Hematopoietic multipotent progenitor cell treated with erythropoietin and hydrocortisone succinate and interleukin-3 and kit ligand, for 4 days (in vitro differentiated cells): ENCODE measurements around the gene RANBP3L.
A peak's percentile ranks its signal among the peaks of the same experiment; 100 is the strongest.
"Not testable (repeated sequence)": the region's sequence is repeated elsewhere in the genome, so short reads cannot be mapped to it uniquely, and the experiment has no call there.

Experiments used
- DNase-seq: peaks from one replicate; pipeline ENCODE4 v3.0.0-alpha.2; 2015

Gene RANBP3L

DNA sequence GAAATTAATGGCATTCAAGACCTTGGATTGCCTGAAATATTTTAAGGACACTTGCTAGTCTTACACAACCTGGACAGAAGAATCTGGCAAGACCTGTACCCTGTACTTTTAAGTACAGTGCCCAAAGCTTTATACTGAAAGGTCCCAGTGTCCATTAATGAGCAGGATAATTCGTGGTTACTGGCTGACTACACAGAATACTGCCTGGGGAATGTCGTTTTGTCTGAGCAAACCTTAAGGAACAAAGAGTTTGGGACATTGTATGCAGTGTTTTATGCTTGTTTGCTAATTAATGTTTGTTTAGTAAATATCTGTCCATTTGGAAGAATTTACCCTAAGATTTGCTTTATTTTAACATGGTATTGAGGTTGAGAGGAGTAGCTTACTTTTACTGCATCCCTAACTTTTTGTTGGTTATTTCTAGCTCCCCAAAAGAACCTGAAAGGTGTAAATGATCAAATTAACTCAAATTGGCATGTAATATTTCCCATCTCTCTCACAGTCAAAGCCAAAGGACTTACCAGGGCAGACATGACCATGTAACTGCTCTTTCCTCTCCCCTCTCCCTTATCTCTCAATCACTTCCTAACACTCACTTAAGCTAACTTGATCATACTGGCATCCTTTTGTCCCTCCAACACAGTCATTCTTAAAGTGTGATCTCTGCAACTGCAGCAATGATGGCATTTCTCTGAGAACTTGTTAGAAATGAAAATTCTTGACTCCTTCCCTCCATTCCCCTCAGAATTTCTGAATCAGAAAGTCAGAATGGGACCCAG is 15.7 kb downstream of the RANBP3L start:
- no peak for DNase-seq

- DNase-seq, result not testable (repeated sequence)
These were observed 17.9 kb downstream of the RANBP3L start for GRCh38 chr5:36283775-36284174.

DNA sequence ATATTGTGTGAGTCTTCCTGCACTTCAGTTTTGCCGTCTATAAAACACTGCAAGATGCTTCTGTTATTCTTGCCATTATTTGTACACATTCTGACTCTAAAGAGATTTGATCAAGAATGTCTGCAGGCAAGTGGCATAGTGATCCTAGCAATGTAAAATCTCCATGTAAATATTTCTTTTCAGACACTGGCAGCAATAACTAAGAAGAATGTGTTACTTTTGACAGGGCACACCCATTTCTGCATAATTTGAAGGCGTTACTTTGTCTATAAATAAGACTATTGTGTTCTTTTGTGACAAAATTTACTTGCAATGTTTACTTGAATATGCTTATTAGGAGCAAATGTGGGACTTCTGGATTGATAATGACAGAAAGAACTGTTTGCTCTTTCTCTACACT is 20.1 kb downstream of the RANBP3L start:
- no peak for DNase-seq

- no peak for DNase-seq
These were observed 22.5 kb downstream of the RANBP3L start for GRCh38 chr5:36279054-36279698.

DNA sequence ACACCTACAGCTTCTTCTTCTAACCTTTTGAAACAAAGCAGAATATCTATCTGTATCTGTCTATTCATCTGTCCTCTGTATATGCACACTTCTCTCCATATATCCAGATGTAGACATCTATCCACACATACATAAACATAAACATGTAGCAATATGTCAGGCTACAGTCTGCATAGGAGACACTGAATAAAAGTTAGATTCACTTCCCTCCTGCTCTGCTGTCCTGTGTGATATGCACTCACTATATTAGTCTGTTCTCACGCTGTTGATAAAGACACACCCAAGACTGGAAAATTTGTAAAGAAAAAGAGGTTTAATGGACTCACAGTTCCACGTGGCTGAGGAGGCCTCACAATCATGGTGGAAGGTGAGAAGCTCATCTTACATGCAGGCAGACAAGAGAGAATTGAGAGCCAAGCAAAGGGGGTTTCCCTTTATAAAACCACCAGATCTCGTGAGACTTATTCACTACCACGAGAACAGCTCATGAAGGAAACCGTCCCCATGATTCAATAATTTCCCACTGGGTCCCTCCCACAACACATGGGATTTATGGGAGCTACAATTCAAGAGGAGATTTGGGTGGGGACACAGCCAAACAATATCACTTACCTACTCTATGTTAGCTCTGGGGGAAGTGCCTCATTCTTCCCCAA is 24.1 kb downstream of the RANBP3L start:
- DNase-seq, result no peak

- DNase-seq, result no peak
These were observed 24.8 kb downstream of the RANBP3L start for GRCh38 chr5:36276864-36277263.

DNA sequence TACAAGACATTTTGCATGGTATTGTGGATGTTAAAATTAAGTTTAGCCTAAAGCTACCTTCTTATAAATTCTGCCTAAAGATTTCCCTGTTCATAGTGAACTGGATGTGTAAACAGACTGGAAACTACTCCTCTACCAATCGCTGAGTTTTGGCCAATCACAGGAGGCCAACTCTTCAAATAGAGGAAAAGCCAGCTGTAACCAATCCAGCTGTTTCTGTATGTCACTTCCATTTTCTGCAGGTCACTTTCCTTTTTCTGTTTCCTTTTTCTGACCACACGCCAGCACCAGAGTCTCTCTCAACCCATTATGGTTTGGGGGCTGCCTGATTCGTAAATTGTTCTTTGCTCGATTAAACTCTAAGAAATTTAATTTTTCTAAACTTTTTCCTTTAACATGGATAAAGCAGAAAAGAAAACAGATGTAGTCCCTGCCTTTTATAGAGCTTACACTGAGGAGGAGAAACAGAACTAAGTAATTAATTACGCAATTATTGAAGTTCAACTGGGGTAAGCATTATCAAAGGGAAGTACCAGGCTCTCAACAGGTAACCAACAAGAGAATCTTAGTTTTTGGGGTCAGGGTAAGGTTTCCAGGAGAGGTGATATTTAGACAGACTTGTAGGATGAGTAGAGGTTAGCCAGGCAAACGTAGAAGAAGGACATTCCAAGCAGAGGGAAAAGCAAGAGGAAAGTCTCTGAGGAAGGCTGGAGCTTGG is 27.7 kb downstream of the RANBP3L start:
- peak; percentile 28 for DNase-seq

DNA sequence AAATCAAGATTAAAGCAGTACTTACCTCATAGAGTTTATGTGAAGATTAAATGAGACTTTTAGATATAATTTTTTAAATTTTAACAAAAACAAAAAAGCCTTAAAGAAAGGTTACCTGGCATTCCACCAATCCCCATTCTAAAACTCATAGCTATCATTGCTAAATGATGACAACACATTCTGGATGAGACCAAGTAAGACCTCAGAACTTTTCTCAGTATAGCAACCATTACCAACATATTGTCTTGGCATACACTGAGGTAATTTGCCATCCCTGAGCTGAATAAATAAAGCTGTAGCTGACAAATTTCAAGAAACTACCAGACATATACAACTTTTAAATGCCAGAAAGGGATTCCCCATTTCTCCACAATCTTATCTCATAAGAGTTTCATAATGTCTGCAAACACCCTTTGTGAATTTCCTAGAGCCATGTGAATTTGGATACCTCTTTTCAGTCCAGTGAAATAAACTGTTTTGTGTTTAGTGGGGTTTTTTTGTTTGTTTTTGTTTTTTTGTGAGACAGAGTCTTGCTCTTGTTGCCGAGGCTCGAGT is 29.5 kb downstream of the RANBP3L start:
- DNase-seq, result no peak

GRCh38 chr5:36270876-36271575 is 30.7 kb downstream of the RANBP3L start:
- DNase-seq, result no peak

GRCh38 chr5:36270175-36270574 is 31.5 kb downstream of the RANBP3L start:
- DNase-seq, result no peak

- DNase-seq, result no peak
These were observed 32.2 kb downstream of the RANBP3L start for GRCh38 chr5:36269478-36269877.

GRCh38 chr5:36267905-36268304 is 33.8 kb downstream of the RANBP3L start:
- no peak for DNase-seq

DNA sequence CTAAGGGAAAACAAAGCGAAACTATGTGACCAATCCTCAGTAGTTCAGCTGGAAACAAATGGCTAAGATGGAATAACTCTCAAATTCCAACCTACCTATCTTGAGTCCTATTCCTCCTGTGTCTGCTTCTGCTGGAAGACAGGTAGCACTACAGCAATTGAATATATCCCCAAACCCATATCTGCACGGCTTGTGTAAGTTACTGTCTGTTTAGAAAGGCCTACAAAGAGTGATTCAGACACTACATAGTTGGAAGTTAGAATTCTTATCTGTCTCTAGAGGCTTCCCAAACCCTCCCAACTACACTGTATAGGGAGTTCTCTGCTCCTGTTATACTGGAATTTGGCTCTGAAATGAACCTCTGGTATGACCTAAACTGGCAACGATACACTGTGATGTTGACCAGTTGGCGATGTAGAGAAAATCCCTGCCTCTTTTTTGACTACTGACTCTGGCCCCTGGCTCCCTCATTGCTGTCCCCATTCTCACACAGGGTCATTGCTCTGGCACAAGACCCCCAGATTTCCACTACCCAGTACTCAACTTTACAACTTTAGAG is 37.4 kb downstream of the RANBP3L start:
- DNase-seq, result no peak

DNA sequence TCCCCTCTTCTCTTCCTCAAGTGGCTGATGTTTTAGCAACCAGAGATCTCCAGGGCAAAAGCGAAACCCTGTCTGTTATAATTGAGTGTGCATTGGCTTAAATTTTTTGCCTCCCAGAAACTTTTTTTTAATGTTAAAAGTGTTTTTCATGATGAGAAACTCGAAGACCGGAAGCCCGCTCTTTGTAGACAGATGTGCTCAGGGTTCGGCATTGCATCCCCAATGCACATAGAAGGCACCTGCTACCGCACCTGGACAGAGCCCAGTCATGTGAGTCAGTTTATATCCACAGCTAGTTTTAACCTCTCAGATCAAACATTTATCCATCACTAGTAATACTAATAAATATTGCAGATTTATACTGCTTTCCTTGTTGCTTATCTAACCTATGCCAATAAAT is 40.5 kb downstream of the RANBP3L start:
- DNase-seq, result no peak

DNA sequence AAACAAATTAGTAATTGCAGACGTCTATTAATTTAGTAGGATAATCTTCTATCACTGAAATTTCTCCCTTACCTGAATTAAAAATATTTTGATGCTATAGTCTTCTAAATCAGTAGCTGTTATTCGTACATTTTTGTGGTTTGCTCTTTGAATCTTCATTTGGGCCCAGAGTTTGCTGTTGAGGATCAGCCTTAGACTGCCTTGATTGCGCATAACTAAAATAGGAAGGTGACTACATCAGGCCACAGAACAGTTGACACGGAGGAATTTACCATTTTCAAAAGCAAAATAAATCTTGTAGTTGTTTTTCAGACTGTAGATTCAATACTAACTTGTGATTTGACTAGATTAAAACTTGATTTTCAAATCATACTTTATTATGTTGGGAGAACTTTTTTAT is 48.1 kb downstream of the RANBP3L start:
- no peak for DNase-seq

DNA sequence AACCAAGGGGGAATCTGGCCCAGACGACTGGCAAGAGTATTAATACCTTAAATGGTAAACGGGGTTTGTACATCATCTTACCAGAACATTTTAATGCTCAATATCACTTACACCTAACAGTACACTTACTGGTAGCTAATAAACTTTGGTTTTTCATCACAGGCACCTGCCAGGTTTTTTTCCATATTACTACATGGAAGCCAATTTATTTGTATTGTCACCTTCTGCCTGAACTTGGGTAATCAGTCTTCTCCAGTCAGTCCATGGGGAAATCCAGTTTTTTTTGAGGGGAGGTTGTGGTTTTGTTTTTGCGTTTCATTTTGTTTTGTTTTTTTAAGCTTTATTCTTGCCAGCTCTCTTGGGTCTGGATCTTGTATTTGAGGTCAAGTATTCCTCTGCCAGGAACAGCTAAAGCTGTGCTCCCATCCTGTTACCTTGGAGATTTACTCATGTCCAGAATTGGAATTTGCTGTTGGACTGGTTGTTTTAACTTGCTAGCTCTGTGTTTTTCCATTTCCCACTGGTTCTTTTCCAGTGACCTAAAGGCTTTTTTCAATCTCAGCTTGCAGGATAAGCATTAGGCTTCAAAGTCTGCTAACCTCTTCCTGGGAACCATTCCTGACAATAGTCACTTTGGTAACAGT is 48.9 kb downstream of the RANBP3L start:
- DNase-seq, result no peak

DNA sequence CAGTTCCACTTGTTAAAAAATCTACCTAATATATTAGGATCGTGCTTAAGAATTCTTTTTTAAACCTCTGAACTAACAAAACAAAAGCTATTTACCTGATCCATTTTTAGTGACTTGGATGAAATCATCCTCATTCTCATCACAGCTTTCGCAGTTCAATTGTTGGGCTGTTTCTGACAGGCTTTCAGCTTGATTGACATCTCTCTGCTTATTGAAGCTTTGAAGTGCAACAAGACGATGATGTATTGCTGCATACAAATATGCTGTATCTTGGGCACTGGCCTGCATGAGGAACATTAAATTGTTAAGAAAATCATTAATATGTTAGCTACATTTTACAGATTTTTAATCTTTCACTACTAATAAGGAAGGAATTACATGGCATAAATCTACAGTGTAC is 50.5 kb downstream of the RANBP3L start:
- no peak for DNase-seq

GRCh38 chr5:36250427-36250826 is 51.3 kb downstream of the RANBP3L start:
- DNase-seq, result no peak

GRCh38 chr5:36246036-36246800 is 55.5 kb downstream of the RANBP3L start:
- DNase-seq, result no peak

DNA sequence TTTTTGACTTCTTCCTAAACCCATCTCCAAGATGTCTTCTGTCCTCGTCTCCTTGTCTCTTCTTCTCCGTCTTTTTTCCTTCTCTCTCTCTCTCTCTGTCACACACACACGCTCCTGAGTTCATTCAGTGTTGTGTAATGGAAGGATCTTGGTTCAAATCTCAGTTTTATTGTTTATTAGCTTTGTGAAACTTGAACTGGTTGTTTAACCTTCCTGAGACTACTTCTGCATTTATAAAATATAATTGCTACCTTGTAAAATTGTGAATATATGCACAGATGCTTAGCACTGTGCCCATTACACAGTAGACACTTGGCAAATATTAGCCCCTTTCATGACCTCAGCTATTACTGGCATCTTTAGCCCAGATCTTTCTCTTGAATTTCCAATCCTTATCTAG is 57.6 kb downstream of the RANBP3L start:
- DNase-seq, result no peak

DNA sequence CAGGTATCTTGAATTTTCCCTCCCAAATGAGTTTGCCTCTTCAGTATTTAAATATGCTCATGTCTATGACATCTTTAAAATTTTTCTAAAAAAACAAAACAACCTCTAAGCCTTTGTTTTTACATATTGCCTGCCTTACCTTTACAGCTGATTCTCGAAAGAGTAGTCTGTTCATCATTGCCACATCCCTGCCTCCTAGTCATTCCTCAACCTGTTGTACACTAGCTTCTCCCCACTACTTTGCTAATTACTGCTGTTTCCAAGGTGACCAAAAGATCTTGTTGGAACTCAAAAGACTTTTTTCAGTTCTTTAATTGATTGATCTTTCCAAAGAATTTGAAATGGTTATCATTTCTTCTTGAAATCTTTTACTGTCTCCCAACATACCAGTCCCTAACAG is 58.0 kb downstream of the RANBP3L start:
- no peak for DNase-seq
